Measurements from ENCODE around the gene PPARG.

DNA sequence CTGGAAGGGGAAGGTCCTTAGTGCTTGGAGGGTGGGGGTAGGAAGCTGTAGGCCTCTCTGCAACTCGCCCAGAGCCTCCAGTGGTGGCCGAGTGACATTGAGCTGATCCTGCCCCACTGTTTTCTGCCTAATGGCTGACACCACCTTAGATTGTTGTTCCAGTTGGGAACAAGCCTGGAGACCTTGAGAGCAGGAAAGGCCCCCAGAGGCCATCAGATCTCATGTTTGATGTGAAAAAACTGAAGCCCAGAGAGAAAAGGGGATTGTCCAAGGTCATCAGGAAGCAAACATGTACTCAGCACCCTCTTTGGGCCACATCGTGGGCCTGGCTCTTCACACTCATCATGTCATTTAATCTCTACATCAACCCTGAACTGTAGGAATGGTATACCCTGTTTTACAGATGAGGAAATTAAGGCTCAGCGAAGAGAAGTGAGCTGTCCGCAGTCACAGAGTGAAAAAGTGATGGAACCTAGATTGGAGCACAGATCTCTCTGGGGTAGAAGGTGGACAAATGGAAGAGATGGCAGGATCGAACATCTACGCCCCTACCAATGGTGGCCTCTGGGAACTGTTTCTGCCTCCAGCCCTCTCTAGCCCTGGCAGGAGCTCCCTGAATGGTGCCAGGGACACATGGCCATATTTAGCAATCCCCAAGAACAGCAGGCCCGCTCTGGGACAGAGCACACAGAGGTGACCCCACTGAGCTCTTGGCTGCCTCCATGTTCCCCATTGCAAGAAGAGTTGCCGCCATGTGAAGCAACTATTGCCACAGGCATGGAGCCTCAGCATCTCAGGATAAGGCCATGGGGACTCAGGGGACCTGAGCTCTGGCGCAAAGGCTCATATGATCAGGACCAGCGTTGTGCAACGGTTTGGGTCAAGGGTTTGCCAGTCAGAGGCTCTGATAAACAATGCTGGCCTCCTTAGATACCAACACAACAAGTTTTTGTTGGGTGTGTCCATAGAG lies 163.8 kb downstream of the PPARG start:
- TF ChIP-seq POLR2A (IDR thresholded peaks at IDR 0.05) (no peak), POLR2AphosphoS5 (IDR thresholded peaks at IDR 0.05; ENCODE audit: insufficient read depth in 1 of 2, low read depth in 1 of 2) (no peak)
- TF ChIP-seq, protein P1, sequence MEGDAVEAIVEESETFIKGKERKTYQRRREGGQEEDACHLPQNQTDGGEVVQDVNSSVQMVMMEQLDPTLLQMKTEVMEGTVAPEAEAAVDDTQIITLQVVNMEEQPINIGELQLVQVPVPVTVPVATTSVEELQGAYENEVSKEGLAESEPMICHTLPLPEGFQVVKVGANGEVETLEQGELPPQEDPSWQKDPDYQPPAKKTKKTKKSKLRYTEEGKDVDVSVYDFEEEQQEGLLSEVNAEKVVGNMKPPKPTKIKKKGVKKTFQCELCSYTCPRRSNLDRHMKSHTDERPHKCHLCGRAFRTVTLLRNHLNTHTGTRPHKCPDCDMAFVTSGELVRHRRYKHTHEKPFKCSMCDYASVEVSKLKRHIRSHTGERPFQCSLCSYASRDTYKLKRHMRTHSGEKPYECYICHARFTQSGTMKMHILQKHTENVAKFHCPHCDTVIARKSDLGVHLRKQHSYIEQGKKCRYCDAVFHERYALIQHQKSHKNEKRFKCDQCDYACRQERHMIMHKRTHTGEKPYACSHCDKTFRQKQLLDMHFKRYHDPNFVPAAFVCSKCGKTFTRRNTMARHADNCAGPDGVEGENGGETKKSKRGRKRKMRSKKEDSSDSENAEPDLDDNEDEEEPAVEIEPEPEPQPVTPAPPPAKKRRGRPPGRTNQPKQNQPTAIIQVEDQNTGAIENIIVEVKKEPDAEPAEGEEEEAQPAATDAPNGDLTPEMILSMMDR (IDR thresholded peaks at IDR 0.05), result no peak

All from vagina (tissue), 2 donors.